CD1c-positive myeloid dendritic cell (primary cell): ENCODE results near the gene NES.
"Not testable (repeated sequence)": the region's sequence is repeated elsewhere in the genome, so short reads cannot be mapped to it uniquely, and the experiment has no call there.

Experiments
- DNase-seq: peaks from one replicate; pipeline ENCODE4 v3.0.0-alpha.2; 2016; ENCODE audit errors: extremely low spot score

The NES gene

DNA sequence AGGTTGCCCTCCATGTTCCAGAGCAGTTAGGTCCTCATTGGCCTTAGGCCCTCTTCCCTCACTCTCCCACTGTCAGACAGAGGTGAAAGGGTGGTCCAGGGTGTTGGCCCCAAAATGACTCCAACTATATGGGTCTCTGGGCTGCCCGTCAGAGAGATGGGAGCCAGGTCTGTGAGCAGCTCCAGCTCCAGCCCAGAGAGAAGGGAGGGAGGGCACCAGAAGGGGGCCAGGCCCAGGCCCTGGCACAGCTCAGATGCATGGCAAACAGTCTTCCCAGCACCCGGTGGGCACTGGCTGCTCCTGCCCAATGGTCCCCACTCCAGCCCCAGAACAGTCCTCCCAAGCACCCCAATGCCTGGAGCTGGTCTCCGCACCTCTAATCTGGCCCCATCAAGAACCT lies 33.1 kb downstream of the NES start:
- DNase-seq, result no peak

DNA sequence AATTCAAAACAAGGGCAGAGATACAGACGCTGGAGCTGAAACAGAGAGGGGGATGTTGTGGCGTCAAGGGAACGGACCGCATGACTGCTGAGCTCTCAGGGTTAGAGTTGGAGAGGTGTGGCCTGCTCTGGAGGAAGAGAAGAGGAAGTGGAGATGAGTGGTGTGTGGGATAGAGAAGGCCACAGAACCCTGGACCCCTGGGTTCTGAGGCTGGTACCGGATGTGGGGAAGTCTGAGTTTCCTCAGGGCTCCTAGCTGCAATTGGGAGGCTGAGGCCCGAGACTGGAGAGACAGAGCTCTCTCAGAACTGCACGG lies 33.5 kb downstream of the NES start:
- peak; percentile 35 for DNase-seq

DNA sequence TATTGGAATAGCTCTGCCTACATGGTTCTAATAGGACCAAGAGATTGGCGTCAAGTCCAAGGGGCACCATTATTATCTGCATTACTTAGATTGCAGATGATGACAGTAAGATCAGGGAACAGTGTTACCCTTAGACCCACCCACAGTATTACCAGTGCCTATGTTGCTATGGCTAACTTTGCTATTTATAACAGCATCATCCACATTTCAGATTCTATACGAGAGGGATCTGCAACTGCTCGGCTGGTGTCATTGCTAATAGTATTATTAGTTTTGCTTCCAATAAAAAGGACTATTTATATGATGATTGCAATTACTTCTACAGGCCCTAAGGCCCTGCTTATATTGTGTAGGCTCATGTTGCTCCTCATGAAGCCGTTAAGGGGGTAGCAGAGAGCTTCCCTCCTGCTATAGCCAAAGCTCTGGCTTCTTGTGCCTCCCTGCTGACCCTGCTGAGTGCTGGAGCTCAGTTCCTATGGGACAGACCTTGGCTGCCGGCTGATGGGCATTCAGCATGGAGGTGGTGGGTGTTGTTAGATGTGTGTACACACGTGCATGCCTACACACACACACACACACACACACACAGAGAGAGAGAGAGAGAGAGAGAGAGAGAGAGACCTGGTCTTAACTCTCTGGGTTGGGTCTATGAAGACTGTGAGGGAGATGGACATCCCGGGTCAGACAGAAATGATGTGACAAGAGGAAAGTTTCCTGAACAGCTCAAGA lies 34.0 kb downstream of the NES start:
- DNase-seq, result no peak

DNA sequence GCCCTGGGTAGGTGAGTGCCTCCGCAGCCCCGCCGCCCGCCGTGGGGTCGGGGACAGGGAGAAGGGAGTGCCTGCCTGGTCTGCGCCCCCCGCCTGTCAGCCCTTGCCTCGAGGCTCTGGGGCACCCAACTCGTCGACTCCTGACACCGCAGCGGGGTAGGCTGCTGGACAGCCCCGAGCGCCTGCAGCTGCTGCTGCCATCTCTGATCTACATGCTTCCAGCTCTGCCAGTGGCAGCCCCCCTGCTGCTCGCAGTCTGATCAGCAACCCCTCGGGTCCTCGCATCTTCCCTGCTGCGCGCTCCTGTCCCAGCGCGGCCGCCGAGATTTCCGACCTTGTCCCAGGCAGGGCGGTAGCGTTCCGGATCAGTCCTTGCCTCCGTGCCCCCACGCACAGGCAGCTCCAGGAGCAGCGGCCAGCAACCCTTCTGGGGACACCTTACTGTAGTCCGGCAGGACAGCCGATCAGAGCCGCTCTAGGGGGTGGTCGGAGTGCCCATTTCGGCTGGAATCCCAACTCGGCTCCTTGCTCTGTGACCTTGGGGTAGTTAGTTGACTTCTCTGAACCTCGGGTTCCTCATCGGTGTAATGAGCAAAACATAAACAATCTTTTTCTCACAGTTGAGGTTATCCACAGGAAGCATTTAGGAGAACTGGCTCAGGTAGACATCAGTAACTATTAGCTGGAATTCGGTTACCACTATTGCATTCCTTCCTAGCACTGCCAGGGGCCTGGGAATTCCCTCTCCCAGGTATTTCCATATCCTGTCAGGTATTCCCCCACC lies 34.8 kb downstream of the NES start:
- DNase-seq, result no peak

DNA sequence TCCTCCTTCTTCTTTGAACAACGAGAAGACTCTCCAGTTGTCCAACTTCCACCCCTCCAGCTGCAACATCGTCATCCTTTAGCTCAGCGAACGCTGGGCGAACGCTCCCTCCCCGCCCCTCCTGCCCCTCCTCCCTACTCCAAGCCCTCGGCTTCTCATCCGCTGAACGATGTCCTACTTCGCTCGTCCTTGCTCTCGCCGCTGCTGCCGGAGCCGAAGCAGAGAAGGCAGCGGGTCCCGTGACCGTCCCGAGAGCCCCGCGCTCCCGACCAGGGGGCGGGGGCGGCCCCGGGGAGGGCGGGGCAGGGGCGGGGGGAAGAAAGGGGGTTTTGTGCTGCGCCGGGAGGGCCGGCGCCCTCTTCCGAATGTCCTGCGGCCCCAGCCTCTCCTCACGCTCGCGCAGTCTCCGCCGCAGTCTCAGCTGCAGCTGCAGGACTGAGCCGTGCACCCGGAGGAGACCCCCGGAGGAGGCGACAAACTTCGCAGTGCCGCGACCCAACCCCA lies 35.4 kb downstream of the NES start, which contains the start of gene BCAN:
TSS of gene BCAN (plus strand) at position 357 of the 504 bp plus-strand sequence. CDS start 3,938 bp downstream, outside the sequence.
- DNase-seq, result no peak

DNA sequence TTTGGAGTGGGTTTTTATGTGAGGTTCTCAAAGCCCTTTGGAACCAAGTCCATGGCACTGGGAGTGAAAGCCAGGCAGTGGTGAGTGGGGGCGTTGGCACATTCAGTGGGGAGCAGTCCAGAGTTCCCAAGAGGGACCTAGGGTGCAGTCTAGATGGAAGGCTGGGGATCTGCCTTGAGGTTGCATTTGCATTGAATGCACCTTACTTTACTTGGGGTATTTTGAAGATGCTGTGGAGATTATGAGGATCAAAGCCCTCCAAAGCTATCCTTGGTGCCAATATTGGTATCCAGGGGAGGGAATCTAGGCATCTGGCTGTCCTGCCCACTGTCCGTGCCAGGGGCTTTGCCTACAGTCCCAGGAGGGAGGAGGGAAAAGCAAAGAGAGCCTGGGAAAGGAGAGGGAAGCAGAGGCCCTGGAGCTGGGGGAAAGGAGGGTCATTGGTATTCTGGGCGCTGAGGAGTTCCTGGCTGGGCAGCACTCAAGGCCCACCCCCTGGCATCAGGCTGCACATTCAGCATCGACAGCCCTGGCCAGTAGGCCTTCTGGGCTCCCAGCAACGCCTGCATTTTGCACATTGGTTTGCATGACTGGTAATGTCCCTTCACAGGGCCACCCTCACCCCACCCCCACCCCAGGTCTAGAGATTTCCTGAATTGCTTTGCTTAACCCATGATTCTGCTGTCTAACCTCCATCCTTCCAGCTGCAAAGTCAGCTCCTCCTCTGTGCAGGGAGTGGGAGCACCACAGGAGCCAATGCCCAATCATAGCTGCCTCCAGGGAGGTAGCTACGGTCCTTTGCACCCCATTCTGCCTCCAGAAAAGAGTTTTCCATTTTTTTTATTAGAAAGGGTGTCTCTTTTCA lies 36.1 kb downstream of the NES start:
- no peak for DNase-seq

DNA sequence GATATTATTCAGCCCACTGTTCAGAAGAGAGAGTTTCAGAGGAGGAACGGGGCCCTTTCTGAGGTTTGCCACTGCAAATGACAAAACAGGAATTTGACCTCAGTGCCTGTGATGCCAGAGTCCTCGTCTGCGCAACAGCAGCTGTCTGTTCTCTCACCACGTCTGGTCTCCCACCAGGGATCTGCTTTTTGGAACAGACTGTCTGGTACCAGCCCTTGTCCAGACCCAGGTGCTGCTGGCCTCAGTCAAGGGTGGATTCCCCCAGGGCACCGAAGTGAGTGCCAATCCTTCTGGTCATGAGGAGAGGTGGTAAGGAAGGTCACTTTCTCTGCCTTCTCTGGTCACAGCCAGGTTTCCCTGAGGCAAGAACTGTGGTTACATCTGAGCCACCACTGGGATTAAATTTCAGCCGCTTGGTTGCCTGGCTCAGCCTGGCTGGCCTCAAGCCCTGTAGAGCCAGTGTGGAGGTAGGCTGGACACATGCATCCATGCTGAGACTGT lies 37.6 kb downstream of the NES start:
- no peak for DNase-seq

DNA sequence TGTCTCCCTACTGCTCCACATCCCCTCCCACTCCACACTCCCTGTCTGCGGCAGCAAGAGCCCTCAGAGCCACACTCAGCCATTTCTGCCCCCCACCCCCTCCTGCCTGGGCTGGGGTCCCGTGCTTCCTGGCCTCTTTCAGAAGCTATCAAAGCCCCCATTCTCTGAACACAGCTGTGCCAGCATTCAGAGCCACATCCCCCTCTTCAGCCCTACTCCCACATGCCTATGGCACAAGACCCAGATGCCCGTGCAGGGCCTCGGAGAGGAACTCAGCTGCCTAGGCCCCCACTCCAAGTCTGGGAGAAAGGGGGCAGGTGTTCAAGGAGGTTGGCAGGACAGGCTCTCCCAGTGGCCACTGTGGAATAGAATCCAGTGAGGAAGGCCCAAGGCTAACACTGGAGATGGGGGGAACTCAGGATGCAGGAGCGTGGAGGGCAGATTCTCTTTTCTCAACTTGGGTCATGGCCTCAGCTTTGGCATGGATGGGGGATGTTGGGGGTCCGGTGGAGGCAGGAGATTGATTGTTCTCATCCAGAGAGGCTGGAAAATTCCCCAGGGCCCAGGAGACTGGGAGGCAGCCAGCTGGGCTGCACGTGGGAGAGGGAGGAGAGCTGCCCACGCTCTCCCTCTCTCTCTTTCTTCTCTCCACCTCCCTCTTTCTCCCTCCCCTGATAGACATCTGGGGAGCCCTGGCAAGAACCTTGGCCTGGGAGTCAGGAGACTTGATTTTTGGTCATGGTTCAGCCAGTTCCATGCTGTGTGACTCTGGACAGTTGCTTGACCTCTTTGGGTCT lies 38.8 kb downstream of the NES start:
- DNase-seq, result no peak

DNA sequence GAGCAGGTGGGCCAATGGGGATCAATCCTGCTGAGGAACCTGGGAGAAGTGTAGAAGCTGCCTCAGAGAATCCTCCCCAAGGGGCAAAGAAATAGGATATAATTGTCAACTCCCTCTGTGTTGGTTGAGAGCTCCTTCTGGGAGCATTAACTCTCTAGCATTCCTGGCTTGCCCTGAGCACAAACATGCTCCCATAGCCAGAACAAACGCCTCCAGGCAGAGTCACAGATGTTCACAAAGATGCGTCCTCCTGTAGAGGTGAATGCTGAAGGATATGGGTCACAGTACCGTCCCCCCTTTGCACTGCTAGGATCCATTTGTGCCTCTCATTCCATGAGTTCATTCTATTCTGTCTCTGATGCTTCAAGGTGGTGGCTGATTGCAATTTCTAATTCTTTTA lies 44.9 kb downstream of the NES start:
- no peak for DNase-seq

DNA sequence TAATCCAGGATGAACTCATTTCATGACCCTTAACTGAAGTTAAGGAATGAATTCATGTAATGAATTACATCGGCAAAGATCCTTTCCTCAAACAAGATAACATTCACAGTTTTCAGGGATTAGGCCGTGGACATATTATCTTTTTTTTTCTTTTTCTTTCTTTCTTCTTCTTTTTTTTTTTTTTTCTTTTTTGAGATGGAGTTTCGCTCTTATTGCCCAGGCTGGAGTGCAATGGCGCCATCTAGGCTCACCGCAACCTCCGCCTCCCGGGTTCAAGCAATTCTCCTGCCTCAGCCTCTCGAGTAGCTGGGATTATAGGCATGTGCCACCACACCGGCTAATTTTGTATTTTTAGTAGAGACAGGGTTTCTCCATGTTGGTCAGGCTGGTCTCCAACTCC lies 46.1 kb downstream of the NES start:
- DNase-seq, result not testable (repeated sequence)

DNA sequence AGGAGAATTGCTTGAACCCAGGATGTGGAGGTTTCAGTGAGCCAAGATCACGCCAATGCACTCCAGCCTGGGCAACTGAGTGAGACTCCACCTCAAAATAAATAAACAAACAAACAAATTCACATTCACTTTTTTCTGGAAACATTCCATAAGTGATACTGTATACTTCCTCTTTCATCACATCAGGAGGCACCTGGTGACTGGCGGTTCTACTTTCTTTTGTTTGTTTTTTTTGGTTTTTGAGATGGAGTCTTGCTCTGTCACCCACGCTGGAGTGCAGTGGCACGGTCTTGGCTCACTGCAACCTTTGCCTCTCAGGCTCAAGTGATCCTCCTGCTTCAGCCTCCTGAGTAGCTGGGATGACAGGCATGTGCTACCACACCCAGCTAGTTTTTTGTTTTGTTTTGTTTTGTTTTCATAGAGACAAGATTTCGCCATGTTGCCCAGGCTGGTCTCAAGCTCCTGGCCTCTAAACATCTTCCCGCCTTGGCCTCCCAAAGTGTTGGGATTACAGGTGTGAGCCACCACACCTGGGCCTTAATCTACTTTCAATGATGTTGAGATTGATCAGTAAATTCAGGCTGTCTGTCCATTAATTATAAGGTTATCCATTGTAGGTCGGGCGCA lies 47.3 kb downstream of the NES start:
- DNase-seq, result no peak

DNA sequence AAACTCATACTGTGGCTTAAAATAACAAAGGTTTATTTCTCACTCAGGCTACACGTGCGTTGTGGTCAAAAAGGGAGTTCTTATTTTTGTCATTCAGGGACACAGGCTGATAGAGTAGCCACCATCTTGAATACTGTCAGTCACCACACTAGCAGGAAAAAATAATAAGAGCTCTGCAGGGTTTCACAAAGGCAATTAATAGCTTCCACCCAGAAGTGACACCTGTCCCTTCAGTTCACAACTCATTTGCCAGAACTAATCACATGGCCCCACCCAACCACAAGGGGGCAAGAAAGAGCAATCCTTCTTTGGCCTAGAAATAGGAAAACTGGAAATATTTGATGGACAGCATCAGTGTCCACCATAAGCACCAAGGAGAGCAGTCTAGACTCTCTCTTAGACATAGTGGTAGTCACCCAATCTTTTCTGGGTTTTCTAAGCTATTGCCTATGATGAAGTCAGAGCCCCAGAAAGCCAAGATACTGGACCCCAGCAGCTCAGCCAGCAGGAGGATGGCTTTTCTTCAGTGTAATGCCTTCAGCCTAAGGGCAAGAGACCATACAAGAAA lies 49.8 kb downstream of the NES start:
- peak; percentile 71 for DNase-seq

DNA sequence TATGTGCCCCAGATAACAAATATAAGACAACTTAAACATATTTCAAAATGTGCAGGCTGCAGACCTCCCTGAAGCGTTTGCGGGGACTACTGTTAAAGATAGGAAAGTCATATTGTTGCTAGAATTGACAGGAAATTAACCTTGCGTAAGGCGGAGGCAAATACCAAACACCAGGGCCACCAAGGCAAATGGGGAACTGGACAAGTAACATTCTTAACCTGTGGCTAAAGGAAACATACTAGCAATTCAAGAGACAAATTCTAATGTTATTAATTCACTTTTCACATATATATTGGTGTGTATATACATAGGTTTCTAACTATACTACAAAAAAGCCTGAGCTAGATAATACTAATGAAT lies 51.1 kb downstream of the NES start:
- no peak for DNase-seq

DNA sequence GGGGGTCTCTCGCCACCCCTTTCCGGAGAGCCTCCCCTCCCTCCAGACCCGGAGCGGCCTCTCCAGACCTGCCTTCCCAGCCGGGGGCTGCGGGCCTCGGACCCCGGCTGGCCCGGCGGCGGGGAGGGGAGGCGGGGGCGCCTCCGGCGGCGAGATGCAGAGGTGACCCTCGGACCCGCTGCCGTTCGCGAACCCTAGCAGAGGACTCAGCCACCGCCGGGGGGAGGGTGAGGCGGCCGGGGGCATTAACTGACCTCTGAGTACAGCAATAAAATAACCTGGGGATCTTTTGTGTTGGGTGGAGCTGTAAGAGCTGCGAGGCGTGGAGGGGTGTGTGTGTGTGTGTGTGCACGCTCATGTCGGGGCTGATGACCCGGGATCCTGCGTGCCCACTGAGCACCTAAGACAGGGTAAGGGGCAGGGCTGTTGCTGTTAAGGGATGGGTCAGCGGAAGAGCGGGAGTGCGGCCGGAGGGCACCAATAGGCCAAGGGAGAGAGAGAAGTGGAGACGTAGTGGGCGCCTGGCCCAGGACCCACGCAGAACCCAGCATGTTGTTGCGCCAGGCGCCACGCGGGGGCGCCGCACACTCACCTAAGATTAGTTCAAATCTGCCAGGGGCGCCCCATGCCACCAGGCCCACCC lies 51.6 kb downstream of the NES start:
- DNase-seq, result peak; percentile 70

DNA sequence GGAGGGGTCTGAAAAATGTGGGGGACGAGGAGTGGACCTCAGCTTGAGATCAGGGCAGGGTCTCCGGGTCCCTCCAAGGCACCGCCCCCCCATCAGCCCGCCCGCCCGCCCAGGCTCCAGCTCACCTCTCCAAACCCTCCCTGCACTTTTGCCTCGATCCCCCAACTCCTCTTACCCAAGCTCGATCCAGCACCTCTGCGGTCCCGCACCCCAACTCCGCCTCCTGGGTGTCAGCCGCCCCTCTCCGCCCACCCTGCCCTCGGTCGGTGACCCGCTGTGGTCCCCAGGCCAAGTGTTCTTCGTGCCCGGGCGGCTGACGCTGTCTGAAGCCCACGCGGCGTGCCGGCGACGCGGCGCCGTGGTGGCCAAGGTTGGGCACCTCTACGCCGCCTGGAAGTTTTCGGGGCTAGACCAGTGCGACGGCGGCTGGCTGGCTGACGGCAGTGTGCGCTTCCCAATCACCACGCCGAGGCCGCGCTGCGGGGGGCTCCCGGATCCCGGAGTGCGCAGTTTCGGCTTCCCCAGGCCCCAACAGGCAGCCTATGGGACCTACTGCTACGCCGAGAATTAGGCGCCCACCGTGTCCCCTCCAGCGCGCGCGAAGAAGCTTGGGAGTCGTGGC lies 52.3 kb downstream of the NES start:
- no peak for DNase-seq

DNA sequence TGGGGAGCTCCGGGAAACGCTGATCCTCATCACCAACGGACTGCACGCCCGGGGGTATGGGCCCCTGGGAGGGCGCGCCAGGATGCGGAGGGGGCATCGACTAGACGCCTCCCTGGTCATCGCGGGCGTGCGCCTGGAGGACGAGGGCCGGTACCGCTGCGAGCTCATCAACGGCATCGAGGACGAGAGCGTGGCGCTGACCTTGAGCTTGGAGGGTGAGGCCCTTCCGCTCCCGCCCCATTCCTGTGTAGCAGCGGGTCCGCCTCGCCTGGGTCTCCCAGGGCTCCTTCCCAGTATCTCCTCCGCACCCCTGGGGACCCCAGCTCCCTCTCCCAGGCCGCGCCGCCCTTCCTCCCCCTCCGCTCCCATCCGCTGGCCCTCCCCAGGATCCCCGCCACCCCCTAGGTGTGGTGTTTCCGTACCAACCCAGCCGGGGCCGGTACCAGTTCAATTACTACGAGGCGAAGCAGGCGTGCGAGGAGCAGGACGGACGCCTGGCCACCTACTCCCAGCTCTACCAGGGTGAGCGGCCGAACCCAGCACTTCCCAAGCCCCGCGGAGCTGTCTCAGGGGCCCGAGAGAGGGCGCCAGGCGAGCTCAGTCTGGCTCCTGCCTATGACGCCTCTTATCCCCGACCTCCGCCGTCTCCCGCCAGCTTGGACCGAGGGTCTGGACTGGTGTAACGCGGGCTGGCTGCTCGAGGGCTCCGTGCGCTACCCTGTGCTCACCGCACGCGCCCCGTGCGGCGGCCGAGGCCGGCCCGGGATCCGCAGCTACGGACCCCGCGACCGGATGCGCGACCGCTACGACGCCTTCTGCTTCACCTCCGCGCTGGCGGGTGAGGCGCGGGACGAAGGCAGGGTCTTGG lies 53.0 kb downstream of the NES start:
- DNase-seq, result peak; percentile 49

DNA sequence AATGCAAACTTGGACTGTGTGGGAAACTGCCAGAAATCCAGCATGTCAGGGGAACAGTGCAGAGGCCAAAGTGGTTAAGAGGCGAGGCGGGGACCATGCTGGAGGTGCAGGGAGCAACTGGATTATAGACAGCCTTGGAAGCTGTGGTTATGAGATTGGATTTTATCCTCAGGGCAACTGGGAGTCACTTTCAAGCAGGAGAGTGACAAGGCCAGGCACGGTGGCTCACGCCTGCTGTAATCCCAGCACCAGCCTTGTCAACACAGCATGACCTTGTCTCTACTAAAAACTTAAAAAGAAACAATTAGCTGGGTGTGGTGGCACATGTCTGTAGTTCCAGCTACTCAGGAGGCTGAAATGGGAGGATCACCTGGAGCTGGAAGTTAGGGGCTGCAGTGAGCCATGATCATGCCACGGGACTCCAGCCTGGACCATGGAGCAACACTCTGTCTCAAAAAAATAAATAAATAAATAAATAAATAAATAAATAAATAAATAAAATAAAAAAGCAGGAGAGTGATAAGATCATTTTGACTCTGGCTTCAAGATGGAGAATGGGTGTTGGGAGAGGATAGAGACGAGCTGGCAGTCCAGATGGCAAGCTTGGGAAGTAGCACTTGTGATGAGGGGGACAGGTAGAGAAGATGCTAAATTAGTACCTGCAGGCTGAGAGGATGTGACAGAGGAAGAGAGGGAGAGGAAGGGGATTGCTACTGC lies 54.5 kb downstream of the NES start:
- DNase-seq, result no peak

DNA sequence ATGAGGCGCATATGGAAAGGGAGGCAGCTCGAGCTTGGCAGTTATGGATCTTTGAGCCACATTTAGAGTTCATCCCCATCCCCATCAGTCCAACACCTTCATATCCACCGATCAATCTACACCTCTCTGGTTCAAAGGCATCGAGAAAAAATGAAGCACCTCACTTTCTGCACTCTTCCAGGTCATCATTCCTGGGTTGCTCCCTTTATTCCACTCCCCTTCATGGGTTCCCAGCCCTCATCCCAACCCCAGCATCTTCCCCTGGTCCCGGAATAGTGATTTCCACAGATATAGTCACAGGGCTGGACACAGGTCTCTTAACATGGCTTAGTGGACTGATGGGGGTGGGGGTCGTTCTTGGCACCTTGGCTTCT lies 57.6 kb downstream of the NES start:
- DNase-seq, result no peak
